Measurements from ENCODE around the gene GNAO1. TPM values are rescaled to one million over a fixed set of nuclear protein-coding genes. Genes with fewer than 3 reads are reported as not detected.

Gene GNAO1
- total RNA-seq, 2 donors from 2014 or later: 6.1 to 23.6 TPM

DNA sequence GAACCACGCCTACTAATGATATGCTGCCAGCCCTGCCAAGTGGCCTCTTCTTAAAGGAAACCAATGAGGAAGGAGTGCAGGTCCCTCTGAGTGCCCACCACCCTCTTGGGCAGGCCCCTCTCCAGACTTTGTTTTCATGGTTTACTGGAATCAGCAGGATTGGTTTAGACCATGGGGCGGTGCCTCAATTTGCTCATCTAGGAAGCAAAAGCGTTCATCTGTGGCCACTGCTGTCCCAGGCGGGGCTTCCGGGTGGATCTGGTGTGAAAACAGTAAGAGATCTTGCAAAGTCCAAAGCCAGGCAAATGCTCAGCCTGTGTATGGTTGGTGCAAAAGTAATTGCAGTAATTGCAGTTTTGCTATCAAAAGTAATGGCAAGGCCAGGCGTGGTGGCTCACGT lies 162.7 kb downstream of the GNAO1 start:
- H3K27ac ChIP-seq: no peak overlapping the region
- no peaks in the 10 kb centered on the region for H3K36me3 ChIP-seq
- no peaks in the 10 kb centered on the region for H3K27me3 ChIP-seq (replicated peaks; ENCODE audit: insufficient read depth)
- TF ChIP-seq POLR2A (IDR thresholded peaks at IDR 0.05): no peak
- TF ChIP-seq, protein P1, sequence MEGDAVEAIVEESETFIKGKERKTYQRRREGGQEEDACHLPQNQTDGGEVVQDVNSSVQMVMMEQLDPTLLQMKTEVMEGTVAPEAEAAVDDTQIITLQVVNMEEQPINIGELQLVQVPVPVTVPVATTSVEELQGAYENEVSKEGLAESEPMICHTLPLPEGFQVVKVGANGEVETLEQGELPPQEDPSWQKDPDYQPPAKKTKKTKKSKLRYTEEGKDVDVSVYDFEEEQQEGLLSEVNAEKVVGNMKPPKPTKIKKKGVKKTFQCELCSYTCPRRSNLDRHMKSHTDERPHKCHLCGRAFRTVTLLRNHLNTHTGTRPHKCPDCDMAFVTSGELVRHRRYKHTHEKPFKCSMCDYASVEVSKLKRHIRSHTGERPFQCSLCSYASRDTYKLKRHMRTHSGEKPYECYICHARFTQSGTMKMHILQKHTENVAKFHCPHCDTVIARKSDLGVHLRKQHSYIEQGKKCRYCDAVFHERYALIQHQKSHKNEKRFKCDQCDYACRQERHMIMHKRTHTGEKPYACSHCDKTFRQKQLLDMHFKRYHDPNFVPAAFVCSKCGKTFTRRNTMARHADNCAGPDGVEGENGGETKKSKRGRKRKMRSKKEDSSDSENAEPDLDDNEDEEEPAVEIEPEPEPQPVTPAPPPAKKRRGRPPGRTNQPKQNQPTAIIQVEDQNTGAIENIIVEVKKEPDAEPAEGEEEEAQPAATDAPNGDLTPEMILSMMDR (IDR thresholded peaks at IDR 0.05): no peak
- no peak for TF ChIP-seq POLR2AphosphoS5 (IDR thresholded peaks at IDR 0.05)
- H3K9me3 ChIP-seq: no peaks in the 10 kb centered on the region
- intact Hi-C loops (cut with DNase I): no loop called here
- no peak overlapping the region for H3K4me3 ChIP-seq
- DNase-seq (ENCODE audit: low spot score): no peak
- no peaks in the 10 kb centered on the region for H3K4me1 ChIP-seq (replicated peaks)
- 96% methylated on average over 7 of the region's 7 CpGs for WGBS

DNA sequence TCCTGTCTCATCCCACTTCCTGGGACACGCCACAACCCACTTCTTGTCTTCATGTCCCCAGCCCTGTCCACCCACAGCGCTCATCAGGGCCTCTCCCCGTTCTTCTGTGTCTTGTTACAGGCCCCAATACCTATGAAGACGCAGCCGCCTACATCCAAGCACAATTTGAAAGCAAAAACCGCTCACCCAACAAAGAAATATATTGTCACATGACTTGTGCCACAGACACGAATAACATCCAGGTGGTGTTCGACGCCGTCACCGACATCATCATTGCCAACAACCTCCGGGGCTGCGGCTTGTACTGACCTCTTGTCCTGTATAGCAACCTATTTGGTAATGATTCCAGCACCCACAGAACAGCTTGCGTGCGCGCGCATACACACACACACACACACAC lies 163.5 kb downstream of the GNAO1 start:
- no peak overlapping the region for H3K4me3 ChIP-seq
- H3K4me1 ChIP-seq (replicated peaks): no peaks in the 10 kb centered on the region
- 94% methylated on average over 17 of the region's 17 CpGs for WGBS
- no peak for DNase-seq (ENCODE audit: low spot score)
- intact Hi-C loops (cut with DNase I): loop anchor here (1.0 kb wide), 1 partner anchor 22 kb away; no protein-coding TSS in a partner anchor
- H3K36me3 ChIP-seq: no peaks in the 10 kb centered on the region
- H3K27ac ChIP-seq: no peak overlapping the region
- H3K9me3 ChIP-seq: no peaks in the 10 kb centered on the region
- TF ChIP-seq POLR2AphosphoS5 (IDR thresholded peaks at IDR 0.05) (no peak), POLR2A (IDR thresholded peaks at IDR 0.05) (no peak)
- TF ChIP-seq, protein P1 (IDR thresholded peaks at IDR 0.05): no peak
- no peaks in the 10 kb centered on the region for H3K27me3 ChIP-seq (replicated peaks; ENCODE audit: insufficient read depth)

DNA sequence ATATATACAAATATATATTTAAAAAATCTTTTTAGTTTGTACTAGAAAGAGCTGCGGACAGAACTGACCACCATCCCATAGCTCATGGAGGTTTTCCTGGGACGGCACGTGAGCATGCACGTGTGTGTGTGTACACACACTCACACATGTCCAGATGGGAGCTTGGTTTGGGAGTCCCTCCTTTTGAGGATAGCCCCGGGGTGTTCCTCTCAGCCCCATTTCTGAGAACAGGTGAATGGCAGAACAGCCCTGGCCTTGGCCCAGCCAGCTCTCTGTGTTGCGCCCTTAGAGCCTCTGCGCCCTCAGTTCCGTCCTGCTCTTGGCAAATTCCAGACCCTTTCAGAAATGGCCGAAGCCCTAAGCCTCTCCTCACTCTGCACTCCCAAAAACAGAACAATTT lies 163.9 kb downstream of the GNAO1 start:
- 94% methylated on average over 9 of the region's 9 CpGs for WGBS
- TF ChIP-seq, protein P1 (IDR thresholded peaks at IDR 0.05): no peak
- TF ChIP-seq POLR2AphosphoS5 (IDR thresholded peaks at IDR 0.05) (no peak), POLR2A (IDR thresholded peaks at IDR 0.05) (no peak)
- Histone ChIP-seq H3K4me1 (replicated peaks) (no peaks in the 10 kb centered on the region), H3K27ac (no peak overlapping the region), H3K4me3 (no peak overlapping the region), H3K9me3 (no peaks in the 10 kb centered on the region), H3K27me3 (replicated peaks; ENCODE audit: insufficient read depth) (no peaks in the 10 kb centered on the region), H3K36me3 (no peaks in the 10 kb centered on the region)
- intact Hi-C loops (cut with DNase I): loop anchor here (1.0 kb wide), 1 partner anchor 23 kb away; no protein-coding TSS in a partner anchor
- DNase-seq (ENCODE audit: low spot score): no peak

DNA sequence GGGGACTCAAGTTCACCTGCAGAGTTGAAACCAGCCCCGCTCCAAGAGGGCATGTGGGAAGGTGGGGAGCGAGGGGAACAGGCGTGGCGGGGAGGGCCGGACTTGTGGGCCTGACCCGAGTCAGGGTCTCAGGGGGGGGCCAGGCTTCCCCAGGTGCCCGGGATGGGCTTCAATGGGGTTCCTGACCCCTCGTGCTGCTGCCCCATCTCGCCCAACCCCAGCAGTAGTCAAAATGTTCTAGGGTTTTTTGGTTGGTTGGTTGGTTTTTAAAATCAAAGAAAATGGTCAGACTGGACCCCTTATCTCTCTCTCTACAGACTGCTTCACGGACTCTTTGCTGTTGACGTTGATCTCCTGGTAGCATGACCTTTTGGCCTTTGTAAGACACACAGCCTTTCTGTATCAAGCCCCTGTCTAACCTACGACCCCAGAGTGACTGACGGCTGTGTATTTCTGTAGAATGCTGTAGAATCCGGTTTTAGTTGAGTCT lies 164.5 kb downstream of the GNAO1 start:
- intact Hi-C loops (cut with DNase I): loop anchor here (1.0 kb wide), 1 partner anchor 24 kb away; no protein-coding TSS in a partner anchor
- no peaks in the 10 kb centered on the region for H3K36me3 ChIP-seq
- DNase-seq (ENCODE audit: low spot score): no peak
- no peaks in the 10 kb centered on the region for H3K4me1 ChIP-seq (replicated peaks)
- WGBS: 74% methylated on average over 14 of the region's 14 CpGs
- TF ChIP-seq, protein P1 (IDR thresholded peaks at IDR 0.05): no peak
- no peak for TF ChIP-seq POLR2A (IDR thresholded peaks at IDR 0.05)
- no peak for TF ChIP-seq POLR2AphosphoS5 (IDR thresholded peaks at IDR 0.05)
- H3K9me3 ChIP-seq: no peaks in the 10 kb centered on the region
- H3K4me3 ChIP-seq: peak overlapping the region in 1 of 2 donors; percentile 9
- no peak overlapping the region for H3K27ac ChIP-seq
- no peaks in the 10 kb centered on the region for H3K27me3 ChIP-seq (replicated peaks; ENCODE audit: insufficient read depth)
